Right kidney (tissue), 1 donor: ENCODE data around the gene TMA7B.
"Not testable (repeated sequence)": the region's sequence is repeated elsewhere in the genome, so short reads cannot be mapped to it uniquely, and the experiment has no call there.

Source experiments
- DNase-seq: peaks from one replicate; pipeline ENCODE4 v3.0.0-alpha.2; 2016

The TMA7B gene

DNA sequence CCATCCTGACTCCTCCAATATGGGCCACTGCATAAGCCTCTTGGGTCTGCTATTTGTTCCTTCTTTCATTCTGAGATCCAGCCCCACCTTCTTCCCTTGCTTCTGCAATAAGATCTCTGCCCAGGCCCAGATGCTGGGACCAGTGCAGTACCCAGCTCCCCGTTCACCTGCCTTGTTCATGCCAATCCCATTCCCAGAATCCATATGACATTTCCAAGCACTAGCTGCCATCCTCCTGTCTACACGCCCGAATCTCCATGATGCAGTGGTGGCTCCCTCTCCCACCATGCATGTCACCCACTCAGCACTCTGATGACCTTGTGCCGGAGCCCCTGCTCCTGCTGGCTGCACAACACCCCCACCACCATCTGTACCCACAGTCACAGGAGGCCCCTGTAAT is 23.1 kb downstream of the TMA7B start:
- no peak for DNase-seq

DNA sequence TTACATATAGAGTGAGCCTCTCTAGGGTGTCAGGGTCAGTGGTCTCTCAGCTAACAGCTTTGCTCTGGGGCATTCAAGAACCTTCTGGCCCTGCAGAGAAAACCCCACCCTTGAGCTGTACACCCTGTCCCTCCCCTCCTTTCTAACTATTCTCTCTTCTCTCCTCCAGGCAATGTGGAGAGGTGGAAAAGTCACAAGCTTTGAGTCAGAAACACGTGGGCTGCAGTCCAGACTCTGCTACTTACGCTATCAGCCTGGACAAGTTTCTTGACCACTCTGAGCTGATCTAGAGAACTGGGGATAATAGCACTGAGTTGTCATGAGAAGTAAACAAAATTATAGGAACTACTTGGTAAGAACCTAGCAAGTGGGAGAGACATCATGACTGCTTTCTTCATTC is 23.8 kb downstream of the TMA7B start:
- DNase-seq: no peak

DNA sequence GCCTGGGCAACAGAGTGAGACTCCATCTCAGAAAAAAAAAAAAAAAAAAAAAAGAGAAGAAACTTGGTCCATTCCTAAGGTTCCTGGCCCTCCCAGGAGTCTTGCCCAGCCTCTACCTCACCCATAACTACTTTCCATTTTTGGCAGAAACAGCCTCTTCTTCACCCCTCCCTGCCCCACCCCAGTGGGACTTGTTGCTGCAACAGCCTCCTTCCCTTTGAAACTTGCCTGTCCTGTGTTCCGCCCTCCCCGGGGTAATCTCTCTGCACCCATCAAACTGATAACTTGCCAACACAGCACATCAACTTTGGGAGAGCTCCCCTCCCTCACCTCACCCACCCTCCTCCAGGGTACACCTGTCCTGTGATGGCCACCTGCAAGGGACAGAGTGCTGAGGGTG is 24.5 kb downstream of the TMA7B start:
- DNase-seq: no peak

DNA sequence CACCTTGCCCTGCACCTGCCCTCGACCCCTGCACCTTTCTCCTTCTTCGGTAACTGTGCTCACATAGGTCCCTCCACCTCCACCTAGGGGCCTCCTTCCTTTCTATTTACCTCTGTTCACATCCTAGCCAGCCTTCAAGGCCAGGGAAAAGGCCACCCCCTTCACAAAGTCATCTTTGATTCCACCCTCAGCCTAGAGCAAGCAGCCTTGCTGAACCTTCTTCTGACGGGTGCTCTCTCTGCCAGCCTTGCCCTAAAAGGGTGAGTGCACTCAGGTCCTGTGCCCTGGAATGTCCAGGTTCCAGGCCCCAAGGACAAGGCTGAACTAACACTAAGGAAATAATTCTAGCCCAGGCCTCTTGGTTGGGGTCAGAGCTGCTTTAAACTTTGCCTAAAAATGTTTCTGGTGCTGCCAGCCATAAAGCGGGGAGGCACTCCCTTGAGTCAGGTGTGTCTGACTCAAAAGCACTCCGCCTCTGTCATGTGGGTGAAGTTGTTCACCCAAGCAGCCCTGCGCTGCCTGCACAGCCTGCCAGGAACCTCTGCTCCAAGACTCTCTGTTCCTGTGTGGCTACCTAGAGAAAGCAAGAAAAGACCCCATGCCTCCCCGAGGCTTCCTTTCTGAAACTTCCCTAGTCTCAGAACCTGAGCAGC is 25.3 kb downstream of the TMA7B start:
- no peak for DNase-seq

DNA sequence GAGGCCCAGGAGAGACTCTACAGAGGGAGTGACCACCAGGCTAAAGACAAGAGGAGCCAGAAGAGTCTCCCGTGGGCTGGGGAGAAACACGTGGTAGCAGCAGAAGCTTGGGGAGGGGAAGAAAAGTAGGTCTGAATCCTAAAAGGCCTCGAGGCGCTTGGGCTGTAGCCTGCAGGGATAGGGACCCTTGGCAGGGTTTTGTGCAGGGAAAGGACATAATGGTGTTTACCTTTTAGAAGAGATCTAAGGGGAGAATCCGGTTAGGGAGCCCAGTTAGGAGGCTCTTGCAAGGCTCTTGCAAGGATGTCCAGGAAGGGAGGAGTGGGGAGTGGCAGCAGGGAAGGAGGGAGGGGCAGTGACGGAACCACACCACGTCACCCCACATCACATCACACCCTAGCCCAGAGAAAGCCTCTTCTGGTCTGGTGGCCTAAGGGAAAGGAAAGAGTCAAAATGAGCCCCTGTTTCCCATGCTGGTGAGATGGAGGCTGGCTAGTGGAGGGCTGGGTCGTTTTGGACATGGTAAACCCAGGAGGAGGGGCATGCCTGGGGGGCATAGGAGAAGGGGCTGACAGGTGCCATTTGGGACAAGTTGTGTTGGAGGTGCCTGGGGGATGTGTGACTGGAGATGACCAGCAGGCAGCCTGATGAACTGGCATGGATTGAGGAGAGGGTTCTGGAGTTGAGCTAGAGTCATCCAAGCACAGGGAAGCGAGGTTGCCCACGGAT is 28.4 kb downstream of the TMA7B start:
- no peak for DNase-seq

DNA sequence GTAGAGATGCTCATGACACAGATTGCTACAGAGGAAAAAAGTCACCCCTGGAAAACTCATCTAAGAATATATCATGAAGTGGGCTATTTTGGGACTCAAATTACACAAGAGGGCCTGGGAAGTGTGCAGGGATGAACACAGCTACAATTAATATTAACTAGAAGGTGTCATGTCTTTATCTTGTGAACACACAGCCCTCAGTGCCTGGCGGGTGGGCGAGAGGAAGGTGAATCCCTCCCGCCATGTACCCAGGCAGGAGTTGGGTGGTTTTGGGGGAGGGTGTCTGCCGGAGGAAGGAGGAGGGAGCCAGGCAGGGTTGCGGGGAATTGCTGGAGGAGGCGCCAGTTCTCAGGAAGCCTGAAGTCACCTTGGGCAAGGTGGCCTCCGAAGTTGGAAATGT is 29.4 kb downstream of the TMA7B start:
- no peak for DNase-seq

DNA sequence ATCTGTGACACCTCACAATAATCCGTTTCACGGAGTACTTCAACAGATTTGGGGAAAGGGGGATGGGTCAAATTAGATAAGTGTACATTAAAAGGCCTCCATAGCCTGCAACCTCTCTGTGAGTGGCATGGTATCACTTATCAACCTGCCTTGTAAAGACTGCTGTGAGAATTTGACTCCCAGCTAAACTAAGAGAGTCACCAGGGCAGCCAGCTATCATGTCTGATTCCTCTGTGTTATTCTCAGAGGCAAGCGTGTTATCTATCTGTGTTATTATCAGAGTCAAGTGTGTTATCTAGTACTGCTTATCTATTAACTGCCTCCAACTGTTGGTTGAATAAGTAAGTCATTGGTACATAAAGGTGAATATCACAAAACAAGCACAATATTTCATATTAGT is 30.5 kb downstream of the TMA7B start:
- no peak for DNase-seq

DNA sequence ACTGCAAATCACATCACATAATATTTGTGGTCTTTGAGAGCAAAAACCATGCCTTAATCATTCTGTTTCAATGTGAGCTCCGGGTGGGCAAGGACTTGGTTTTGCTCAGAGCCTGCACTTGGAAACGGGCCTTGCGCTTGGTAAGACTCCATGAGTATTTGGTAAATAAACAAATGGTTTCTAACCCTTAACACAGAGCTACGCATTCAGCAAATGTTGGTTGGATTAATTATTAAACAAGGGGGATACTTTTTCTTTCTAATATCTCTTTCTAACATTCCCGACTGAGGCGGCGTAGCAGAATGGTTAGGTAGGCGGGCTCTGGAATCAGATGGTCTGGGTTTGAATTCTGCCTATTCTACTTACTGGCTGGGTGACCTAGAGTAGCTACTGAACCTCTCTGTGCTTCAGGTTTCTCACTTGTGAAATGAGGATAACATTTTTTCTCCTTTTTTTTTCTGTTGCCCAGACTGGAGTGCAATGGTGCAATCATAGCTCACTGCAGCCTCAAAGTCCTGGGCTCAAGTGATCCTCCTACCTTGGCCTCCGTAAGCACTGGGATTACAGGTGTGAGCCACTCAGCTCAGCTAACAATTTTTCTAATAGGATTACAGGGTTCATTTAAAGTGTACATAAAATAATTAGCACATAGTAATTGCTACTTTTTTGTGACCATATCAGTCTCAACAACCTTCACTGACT is 31.1 kb downstream of the TMA7B start:
- no peak for DNase-seq

DNA sequence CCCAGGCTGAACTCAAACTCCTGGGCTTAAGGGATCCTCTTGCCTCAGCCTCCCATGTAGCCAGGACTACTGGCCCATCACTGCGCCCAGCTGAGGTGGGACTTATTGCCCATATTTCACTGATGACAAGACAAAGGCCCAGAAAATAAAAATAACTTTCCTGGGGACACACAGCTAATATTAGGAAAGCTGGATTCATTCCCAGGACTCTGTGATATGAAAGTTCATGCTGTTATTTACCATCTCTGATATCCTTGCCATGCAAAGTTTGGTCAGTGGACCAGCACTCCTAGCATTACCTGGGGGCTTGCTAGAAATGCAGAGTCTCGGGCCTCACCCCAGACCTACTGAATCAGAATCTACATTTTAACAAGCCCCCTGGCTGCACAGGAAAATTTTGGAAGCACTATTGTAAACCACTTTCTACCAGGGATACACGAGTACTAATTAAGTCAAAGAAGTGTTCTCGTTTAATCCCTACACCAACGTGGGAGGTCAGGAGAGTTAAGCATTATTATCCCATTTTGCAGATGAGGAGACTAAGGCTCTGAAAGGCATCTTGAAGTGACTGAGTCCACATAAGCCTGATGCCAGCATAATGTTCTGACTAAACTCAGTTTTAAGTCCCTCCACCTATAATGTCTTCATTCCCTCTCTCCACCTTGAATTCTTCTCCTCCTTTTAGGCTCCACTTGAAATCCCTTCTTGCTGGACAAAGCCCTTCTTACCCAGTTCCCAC is 32.1 kb downstream of the TMA7B start:
- no peak for DNase-seq

DNA sequence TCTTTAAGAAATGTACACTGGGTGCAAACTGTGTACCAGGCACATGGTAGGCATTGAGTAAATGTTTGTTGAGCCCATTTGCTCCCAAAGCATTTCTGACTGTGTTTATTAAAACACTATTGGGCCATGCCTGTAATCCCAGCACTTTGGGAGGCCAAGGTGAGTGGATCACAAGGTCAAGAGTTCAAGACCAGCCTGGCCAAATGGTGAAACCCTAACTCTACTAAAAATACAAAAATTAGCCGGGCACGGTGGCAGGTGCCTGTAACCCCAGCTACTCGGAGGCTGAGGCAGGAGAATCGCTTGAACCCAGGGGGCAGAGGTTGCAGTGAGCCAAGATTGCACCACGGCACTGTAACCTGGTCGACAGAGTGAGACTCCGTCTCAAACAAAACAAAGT is 32.7 kb downstream of the TMA7B start:
- not testable (repeated sequence) for DNase-seq

DNA sequence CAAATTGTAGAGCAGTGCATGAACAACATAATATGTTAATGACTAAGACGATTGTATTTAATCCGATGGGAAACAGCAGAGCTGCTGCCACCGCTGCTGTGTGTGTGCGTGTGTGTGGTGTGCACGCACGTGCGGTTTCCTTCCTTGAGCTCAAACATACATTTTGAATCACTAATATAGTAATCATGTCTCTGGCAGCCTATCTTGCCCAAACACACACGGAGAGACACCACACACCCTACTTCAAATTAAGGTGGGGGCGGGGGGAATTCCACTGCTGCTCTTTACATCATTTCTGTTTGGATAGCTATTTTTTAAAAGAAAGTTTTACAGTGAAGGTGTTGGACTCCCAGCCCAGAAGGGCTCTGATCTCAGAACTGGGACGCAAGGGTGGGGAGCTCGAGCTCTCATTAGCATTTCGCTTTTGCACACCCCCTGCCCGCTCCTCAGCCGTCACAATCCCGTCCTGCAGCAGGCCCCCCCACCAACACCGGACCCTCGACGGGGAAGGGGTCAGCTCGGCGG is 33.9 kb downstream of the TMA7B start:
- no peak for DNase-seq

DNA sequence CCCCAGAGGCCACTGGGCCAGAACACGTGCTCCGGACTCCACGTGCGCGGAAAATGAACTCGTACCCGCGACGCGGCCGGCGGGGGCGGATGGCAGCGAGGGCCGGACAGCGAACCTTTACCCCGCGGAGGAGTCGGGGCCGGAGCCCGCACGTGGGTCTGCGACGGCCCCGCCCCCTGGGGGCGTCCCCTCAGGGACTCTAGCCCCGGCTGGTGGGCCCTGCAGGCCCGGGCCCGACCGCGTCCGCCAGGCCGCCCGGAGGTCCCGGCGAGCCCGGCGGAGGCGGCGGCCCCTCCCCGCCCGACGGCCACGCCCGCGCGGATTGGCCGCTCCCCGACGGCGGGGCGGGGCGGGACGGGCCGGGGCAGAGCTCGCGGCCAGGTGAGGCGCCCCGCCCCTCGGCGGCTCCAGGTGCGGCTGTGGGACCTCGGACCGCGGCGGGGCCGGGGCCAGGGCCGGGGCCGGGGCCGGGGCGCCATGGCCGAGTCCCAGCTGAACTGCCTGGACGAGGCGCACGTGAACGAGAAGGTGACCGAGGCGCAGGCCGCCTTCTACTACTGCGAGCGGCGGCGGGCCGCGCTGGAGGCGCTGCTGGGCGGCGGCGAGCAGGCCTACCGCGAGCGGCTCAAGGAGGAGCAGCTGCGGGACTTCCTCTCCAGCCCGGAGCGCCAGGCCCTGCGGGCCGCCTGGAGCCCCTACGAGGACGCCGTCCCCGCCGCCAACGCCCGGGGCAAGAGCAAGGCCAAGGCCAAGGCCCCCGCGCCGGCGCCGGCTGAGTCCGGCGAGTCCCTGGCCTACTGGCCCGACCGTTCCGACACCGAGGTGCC is 34.6 kb downstream of the TMA7B start, which contains the start of gene FAM83F:
Gene FAM83F (plus strand): TSS at position 389 of the 827 bp plus-strand sequence. CDS start 89 bp downstream, at position 478.
- DNase-seq: peak; percentile 62

DNA sequence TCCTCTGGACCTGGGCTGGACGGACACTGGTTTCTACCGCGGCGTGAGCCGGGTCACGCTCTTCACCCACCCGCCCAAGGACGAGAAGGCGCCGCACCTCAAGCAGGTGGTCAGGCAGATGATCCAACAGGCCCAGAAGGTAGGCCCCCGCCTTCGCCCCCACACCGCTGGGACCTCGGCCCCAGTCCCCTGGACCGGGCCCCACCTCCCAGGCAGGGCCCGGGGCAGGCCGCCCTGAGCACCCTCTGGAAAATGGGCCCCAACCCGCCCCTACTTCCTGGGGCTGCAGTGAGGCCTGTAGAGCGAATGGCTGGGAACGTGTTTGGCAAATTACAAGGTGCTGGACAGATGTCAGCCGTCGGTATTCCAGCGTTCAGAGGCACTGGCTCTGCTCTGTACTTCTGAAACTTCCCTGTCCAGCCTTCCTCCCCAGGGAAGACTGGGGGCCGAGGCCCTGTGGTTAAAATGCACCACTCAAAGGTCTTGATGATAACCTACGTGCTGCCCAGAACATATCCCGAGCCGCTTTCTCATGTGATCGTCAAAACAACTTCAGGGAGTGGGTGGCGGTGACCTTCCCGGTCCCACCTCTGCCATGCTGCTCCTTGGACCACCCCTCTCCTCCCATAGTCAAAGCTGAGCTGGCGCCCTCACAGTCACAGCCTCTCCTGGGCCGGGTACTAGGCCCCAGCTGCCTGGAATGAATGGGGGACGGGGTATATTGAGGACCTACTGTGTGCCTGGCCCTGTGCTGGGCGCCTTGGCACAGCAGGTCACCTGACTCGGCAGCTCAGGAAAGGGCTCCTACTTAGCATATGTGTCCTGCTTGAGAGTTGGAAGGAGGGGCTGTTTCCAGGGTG is 35.4 kb downstream of the TMA7B start:
- no peak for DNase-seq

DNA sequence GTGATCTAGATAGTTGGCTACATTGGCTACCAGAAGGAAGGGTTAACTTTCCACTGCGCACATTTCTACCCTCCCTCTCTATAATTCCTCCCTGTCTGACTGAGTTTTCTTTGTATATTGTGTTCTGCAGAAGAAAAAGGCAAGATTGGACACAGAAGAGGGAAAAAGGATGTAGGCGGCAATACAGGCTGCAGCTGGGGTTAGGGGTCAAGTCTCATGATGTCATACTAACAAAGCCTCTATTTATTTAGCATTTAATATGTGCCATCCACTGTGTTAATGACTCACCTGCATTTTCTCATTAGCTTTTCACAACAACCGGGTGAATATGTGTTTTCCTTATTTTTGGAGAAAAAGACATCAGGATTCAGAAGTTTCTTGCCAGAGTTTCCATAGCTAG is 36.5 kb downstream of the TMA7B start:
- DNase-seq: no peak

DNA sequence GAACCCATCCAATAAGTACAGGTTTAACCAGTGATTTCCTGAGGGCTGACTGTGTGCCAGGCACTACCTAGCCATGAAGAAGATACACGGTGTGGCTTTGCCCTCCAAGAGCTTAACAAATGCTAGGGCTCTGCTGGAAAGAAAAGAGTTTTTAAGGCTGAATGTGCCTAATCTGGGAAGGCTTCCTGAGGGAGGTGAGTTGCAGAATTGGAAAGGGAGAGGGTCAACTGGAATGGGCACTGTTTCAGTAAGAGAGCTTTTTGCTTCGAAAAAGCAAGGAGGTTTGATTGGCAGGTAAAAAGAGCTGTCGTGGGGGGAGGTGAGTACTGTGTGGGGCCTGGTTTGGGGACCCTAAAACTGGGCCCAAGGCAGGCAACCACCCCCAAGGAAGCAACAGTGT is 37.2 kb downstream of the TMA7B start:
- DNase-seq: no peak

DNA sequence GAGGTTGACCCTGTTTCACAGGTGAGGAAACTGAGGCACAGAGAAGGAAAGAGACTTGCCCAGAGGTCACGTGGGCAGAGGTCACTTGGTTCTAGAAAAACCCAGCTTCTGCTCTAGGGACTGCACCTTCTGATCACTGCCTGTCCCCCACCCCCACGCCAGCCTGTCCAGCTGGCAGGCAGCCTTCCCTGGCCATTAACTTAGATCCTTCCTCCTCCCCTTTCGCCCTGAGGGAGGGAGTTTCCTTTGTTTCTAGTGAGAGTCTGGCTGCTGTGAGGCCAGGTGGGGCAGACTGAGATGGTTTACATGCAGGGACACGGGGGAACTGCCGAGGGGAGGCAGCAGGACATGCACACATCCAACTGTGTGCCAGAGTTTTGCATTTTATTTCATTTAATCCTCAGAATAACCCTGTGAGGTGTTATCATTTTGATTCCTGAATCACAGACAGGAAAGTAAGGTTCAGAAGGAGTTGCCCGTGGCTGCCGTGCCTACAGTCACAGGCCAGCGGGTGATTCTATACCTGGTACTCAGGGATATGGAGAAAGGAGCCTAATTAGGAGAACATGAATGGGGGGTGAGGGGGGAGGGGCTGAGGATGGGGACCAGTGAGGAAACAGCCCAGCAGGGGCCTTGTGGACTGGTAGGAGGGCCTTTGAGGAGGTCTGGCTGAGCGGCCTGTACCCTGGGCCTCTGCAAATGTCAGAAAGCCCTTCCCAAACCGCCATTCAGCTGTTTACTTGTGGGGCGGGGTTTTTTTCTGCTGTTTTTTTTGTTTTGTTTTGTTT is 37.9 kb downstream of the TMA7B start:
- peak; percentile 67 for DNase-seq

DNA sequence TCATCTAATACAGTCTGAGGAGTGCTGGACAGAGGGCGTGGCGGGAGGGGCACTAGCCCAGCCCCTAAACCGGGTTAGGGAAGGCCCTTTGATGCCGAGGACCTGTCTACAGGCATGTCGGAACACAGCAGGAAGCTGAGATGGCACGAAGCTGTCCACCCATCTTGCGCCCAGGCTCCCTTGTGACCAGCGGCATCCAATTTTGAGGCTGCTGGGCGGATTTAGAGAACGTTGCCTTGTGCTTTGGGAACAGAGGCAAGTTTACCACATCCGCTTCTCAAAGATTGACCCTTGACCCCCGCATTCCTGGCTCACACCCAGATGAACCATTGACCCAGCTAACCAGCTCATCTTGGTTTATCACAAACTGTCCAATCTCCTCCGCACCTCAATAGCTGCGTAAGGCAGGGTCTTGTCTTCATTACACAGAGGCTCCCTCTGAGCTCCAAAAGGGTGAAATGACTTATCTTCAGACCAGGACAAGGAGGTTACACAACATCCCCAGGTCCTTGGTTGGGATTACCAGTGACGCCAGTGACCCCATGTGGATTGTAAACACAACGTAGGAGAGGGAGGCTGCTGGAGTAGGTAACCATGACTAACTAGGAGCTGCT is 39.1 kb downstream of the TMA7B start:
- DNase-seq: no peak

DNA sequence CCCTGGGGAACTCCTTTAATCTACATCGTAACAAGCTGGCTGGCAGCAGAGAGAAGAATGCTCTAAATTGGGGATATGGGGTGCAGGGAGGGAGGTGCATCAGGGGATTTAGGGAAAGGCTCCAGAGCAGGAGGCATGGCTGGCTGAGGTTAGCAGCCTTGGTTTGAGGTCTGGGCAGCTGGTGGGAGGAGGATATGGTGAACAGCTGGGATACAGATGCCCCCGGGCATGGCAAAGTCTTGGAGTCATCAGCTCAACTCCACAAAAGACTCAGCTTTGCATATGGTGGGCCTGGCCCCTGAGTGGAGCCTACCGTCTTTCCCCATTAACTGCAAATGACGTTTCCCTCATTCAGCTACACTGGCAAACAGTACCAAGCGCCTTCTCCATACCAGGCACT is 40.0 kb downstream of the TMA7B start:
- DNase-seq: no peak

DNA sequence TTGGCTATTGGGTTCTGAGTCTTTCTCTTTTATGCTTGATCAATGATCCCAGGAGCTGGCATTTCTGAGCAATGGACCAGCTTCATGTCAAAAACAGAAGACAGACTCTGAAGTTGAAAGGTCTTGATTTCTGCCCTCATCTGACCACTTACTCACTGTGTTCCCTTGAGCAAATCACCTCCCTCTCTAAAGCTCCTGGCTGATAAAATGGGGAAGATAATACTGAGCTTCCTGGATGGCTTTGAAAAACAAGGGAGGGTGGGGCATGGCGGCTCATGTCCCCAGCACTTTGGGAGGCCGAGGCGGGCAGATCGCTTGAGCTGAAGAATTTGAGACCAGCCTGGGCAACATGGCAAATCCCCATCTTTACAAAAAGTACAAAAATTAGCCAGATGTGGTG is 40.9 kb downstream of the TMA7B start:
- no peak for DNase-seq
